ENCODE results near the gene SELENOO. TPM values are rescaled to one million over a fixed set of nuclear protein-coding genes. Genes with fewer than 3 reads are reported as not detected.
"Not testable (repeated sequence)": the region's sequence is repeated elsewhere in the genome, so short reads cannot be mapped to it uniquely, and the experiment has no call there.

The SELENOO gene
- polyA plus RNA-seq, 1 donor, result 17.8 TPM

- DNase-seq, result no peak
Observed at GRCh38 chr22:50201191-50202129, 649 bp downstream of the SELENOO start.

DNA sequence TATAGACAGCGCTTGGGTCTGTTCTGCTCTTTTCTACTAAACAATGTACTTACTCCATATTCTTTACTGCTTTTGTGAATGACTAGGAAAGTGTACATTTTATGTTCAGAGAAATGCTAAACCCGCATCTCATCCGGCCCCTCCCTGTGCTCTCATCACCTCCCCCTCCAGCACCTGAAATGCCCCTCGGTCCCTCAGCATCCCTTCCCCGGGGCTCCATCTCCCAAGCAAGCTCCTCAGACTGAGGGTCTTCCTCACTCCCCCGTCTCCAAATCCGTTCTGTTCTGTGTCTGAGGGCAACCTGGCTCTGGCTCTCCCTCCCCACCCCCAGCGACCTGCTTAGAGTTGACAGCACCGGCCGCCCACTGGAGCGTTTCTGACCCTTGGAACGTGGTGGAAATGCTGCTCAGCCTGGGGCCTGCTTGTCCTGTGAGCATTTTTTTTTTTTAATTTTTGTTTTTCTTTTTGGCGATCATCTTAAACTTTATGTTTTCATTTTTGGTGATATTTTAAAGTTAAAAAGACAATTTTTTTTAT is 1.4 kb downstream of the SELENOO start:
- DNase-seq, result no peak

GRCh38 chr22:50203288-50203687 is 2.5 kb downstream of the SELENOO start:
- DNase-seq, result no peak

GRCh38 chr22:50204571-50204970 is 3.8 kb downstream of the SELENOO start:
- no peak for DNase-seq

- not testable (repeated sequence) for DNase-seq
Observed at GRCh38 chr22:50204998-50205397, 4.2 kb downstream of the SELENOO start.

- DNase-seq, result no peak
Observed at GRCh38 chr22:50205781-50206569, 5.2 kb downstream of the SELENOO start.

- no peak for DNase-seq
Observed at GRCh38 chr22:50206599-50206998, 5.8 kb downstream of the SELENOO start.

DNA sequence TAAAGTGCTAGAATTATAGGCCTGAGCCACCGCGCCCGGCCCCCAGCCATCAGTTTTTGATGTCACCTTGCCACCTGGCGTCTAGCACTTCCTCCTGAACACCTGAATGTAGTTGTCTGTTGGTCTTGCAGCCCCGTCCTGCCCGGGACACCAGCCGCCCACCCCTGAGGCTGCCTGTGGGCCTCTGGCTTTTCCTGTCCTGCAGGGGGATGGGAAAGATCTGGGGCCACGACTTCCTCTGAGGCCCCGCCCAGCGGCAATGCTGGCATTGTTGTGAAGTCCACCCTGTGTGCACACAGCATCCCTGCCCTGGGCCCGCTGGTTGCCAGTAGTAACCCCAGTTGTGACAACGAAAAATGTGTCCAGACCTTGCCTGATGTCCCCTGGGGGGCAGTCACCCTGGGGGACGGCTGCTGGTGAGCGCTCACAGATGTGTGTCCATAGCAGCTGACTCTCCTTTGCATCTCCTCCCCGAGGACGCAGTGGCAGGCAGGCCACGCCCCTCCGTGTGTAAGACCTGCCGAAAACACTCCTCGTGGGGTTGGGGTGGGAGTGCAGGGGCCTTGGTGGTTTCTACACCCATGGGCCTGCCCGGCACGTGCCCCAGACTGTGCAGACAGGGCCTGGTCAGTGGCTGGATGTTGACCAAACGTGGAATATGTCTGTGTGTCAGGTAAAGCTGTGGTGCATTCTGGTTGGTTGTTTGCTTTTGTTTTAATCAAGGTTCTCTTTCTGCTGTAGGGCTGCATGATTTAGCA is 6.8 kb downstream of the SELENOO start:
- DNase-seq, result no peak

DNA sequence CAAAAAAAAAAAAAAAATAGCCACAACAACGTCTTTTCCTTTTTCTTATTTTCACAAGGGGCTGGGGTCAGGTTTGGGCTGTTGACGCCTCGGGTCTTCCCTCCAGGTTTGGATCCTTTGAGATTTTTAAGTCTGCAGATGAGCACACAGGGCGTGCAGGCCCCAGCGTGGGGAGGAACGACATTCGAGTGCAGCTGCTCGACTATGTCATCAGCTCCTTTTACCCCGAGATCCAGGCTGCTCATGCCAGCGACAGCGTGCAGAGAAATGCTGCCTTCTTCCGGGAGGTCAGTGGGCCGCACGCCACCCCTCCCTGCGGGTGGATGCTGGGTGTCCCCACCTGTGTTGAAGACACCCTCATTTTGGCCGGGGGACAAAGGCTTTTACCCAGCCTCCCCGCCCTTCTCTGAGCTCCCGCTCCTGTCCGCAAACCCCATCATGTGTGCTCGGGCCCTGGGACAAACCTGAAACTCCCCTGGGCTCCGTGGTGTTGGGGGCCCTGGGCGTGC is 7.7 kb downstream of the SELENOO start:
- DNase-seq, result no peak

DNA sequence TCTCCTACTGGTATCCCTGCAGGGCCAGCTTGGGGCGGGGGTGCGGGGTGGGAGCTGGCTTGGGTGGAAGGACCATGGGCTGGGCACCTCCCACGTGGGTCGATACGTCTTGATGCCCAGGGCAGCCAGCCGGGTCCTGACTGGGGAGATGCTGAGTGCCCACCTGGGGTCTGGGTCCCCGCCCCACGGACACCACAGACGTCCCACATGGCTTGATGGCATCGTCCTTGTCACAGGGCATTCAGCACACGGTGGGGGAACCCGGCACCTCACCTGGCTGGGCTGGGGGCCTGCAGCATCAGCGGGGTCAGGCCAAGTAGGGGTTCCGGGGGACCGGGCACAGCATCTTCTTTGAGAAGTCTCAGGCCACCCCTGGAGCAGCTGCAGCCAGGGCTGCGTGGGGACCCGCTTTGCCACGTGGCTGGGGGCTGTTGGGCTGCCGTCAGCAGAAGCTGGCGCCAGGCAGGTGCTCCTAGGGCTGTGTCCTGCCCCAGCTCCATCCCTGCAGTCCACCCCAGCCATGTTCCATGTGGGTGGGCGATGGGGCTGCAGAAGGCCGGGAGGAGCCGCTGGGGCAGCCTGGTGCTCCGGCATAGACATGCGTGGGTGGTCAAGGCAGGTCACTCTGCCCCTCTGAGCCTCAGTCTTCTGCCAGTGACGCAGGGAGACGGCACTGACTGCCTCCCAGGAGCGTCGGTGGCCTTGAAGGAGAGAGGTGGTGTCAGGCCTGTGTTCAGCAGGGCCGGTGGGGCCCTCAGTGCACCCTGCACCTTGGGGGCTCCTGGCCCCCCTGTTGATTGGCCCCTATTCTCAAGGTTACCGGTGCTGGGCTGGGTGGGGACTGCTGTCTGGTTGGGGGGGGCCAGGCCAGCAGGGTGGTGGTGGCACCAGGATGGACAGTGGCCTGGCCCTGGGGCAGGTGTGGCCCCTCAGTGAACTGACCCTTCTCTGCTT is 8.4 kb downstream of the SELENOO start:
- DNase-seq, result no peak

- peak; percentile 62 for DNase-seq
Observed at GRCh38 chr22:50209893-50210292, 9.1 kb downstream of the SELENOO start.

DNA sequence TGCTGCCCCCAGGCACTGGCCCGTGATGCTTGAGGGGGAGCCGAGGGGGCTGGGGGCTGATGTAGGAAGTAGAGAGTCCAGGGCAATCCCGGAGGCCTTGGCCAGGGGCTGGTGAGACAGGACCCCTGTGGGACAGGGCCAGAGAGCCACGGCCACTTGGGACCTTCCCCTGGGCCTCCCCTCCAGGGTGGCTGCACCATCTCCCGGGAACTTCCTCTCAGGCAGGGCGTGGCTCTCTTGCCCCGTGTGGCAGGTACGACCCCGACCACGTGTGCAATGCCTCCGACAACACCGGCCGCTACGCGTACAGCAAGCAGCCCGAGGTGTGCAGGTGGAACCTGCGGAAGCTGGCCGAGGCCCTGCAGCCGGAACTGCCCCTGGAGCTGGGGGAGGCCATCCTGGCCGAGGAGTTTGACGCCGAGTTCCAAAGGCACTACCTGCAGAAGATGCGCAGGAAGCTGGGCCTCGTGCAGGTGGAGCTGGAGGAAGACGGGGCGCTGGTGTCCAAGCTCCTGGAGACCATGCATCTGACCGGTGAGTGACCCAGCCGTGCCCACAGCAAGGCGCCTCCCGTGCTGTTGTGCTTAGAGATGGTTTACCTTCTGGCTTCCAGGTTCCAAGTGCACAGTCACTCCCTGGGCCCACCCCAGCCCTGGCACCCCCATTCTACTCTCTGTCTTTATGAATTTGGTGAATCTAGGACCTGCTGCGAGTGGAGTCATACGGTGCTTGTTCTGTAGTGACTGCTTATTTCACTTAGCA is 9.7 kb downstream of the SELENOO start:
- no peak for DNase-seq

DNA sequence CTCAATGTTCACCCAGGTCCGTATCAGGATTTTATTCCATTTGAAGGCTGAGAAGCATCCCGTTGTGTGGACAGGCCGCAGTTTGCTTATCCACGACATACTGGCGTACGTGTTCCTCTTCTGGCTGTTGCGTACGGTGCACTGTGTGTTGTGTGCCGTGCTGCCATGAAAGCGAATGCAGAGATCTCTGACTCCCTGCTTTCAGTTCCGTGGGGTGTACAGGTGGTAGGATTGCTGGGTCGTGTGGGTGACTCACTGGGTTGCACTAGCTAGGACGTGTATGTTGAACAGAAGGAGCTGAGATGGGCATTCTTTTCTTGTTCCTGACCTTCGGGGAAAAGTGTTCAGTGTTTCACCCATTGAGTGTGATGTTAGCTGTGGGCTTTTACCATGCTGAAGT is 10.3 kb downstream of the SELENOO start:
- DNase-seq, result no peak

DNA sequence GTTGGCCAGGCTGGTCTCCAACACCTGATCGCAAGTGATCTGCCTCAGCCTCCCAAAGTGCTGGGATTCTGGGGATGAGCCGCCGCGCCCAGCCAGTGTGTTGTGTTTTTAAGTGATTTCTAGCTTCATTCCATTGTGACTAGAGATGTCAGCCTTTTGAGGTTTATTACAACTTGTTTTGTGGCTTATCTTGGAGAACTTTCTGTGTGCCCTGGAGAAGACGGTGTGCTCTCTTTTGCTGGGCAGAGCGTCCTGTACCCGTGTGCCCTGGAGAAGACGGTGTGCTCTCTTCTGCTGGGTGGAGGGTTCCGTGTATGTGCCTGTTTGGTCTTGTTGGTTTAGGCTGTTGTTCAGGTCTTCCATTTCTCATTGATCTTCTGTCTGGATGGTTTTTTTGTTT is 12.5 kb downstream of the SELENOO start:
- no peak for DNase-seq

DNA sequence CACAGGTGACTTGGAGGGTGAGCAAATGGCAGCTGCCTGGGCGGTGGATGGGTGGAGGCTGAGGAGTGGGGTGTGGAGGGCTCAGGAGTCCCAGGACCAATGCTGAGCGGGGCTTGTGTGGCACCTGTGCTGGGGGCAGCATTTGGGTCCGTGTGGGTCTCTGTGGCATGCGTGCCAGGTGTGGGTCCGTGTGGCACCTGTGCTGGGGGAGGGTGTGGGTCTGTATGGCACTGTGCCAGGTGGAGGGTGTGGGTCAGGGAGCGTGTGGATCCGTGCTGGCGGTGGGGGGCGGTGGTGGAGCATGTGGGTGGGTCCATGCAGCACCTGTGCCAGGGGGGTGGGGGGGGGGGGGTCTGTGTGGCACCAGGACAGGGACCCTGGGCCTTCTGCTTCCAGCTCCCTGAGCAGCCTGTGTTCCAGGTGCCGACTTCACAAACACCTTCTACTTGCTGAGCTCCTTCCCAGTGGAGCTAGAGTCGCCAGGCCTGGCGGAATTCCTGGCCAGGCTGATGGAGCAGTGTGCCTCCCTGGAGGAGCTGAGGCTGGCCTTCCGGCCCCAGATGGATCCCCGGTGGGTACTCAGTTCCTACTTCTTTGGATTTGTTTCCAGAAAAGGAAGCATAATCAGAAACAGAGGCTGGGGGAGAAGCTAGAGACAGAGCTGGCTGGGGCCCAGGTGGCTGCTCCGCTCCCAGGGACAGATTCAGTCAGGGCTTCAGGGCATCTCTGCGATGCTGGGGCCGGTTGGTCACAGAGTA is 14.7 kb downstream of the SELENOO start:
- no peak for DNase-seq

DNA sequence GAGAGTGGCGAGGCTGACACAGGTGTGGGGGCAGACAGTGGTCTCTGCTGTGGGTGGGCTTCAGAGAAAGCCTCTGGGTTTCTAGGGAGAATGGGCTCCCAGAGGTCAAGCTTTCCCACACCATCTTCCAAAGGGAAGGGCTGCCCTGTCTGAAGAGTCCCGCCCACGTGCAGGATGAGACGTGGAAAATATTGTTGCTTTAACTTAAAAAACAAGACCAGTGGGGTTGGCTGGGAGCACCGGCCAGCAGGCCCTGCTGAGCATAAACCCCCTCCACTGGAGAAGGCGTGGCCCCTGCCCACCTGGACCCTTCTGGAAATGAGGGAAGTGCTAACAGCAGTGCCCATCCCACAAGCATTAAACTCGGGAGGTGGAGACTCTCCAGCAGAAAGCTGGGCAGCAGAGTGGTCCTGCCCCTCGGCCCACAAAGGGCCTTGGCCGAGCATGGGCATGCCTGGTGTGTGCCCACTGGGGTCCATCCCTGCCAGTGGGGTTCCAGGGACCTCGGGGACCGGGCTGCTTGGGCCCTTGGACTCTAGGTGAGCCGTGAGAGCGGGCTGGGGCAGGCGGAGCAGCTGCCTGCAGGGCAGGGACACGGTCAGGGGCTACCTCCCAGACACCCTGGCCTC is 15.4 kb downstream of the SELENOO start:
- no peak for DNase-seq

DNA sequence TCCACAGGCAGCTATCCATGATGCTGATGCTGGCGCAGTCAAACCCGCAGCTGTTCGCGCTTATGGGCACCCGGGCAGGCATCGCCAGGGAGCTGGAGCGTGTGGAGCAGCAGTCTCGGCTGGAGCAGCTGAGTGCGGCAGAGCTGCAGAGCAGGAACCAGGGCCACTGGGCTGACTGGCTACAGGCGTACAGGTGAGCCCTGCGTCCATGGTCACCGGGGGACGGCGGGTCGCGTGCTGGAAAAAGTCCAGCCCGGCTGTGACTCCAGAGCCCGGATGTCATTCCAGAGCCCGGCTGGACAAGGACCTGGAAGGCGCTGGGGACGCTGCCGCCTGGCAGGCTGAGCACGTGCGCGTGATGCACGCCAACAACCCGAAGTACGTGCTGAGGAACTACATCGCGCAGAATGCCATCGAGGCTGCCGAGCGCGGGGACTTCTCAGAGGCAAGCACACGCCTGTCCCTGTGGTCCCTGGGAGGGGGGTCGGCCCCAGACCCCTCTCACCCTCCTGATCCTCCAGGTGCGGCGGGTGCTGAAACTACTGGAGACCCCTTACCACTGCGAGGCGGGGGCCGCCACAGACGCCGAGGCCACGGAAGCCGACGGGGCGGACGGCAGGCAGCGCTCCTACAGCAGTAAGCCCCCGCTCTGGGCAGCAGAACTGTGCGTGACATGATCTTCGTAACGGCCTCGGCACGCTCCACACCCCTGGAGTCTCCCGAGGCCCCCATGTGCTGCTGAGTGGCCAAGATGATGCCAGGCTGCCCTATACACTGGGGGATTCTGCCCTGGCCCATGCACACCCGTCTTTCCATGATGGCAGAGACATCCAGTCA is 16.1 kb downstream of the SELENOO start:
- DNase-seq, result no peak

DNA sequence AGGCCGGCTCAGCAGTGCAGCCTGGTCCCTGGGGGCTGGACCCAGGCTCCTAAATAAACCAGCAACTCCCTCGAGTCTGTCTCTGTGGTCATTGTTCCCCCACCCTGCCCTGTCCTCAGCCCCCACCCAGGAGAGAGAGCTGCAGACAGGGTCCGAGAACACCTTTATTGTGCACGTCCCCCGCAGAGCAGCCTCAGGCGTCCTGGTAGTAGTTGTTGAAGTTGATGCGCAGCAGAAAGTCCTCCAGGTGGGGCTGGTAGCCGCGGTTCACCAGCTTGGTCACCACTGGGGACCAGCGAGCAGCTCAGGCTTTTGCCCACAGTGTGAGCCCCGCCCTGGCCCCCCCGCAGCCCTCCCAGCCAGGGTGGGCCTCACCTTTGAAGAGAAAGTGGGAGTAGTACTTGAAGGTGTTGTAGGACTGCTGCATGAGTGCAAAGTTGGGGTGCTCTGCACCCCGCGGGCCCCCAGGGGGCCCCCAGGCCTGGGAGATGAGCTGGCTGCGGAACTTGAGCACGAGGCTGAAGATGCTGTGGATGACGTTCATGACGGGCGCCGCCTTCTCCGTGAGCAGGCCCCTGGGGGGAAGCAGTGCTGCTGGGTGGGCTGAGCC is 16.8 kb downstream of the SELENOO start:
- no peak for DNase-seq
